Mammary epithelial cell (primary cell): ENCODE results near the gene PLCG2.

Source experiments
- CTCF ChIP-seq, 2 donors: IDR thresholded peaks in 1 of 2; conservative IDR thresholded peaks in 1 of 2; 2 replicates each; pipeline ENCODE4 v1.5.1; 2011 to 2012; ENCODE audit warnings: inconsistent platforms in 2 of 2, low read length in 2 of 2, mild to moderate bottlenecking in 2 of 2, control low read depth in 1 of 2, low read depth in 1 of 2; ENCODE audit not compliant: insufficient read depth in 1 of 2; ENCODE audit errors: extremely low read depth in 1 of 2
- EZH2 ChIP-seq: IDR thresholded peaks from 2 replicates; pipeline ENCODE4 v1.6.1; 2012; ENCODE audit warnings: low read length, inconsistent platforms, borderline replicate concordance

- TF ChIP-seq CTCF (conservative IDR thresholded peaks at IDR 0.05 in 1 of 2, IDR thresholded peaks at IDR 0.05 in 1 of 2; ENCODE audit: extremely low read depth in 1 of 2, insufficient read depth in 1 of 2, low read depth in 1 of 2, low read length in 2 of 2), result no peak
- no peak for TF ChIP-seq EZH2
Observed at GRCh38 chr16:81778231-81778630, 860 bp upstream of the PLCG2 start.
